A549 (cell line): ENCODE data around the gene PLCL1. TPM values are rescaled to one million over a fixed set of nuclear protein-coding genes. Genes with fewer than 3 reads are reported as not detected.

ENCODE experiments used
- ATAC-seq, 2 experiments: fragments of 200-7000 bp in 1 of 2; fragments of >200 bp in 1 of 2; cut with Nextera tagmentation in 1 of 2; cut with Tn5 transposase in 1 of 2; 3 replicates each; pipeline versions ENCODE4 v1.8.0 to v1.9.1; 2018 to 2020; ENCODE audit warnings: mild to moderate bottlenecking in 1 of 2, moderate library complexity in 1 of 2
- CTCF ChIA-PET: fragments of 300-600 bp; sonication (Branson Sonifier 250); formaldehyde crosslinking; extraction: SDS; loops from one replicate; lab custom pipeline; 2021; ENCODE audit warnings: antibody characterized with exemption, inconsistent platforms; lab: Yijun Ruan, JAX
- POLR2A ChIA-PET: fragments of 350-600 bp; formaldehyde crosslinking; extraction: SDS; loops from one replicate; lab custom pipeline; 2021; ENCODE audit warnings: antibody characterized with exemption, inconsistent platforms; lab: Yijun Ruan, JAX
- DNase-seq, 2 experiments: peaks; one replicate each; pipeline versions ENCODE4 v3.0.0 to v3.0.0-alpha.2; 2011 to 2016; ENCODE audit warnings: low read depth in 1 of 2, low spot score in 1 of 2
- FAIRE-seq: peaks from 2 replicates; lab custom pipeline; 2011; peaks lifted over from hg19 to GRCh38; lab: Jason Lieb, UNC
- H3K27ac ChIP-seq, 2 experiments: fragments of >200 bp; sonication (Bioruptor Twin); formaldehyde crosslinking; 3 replicates each; pipeline ENCODE4 v1.5.1; 2016 to 2017
- H3K4me1 ChIP-seq: fragments of >200 bp; sonication (Bioruptor Twin); formaldehyde crosslinking; 3 replicates; pipeline ENCODE4 v1.6.1; 2016
- H3K4me2 ChIP-seq: fragments of >200 bp; sonication (Bioruptor Twin); formaldehyde crosslinking; 3 replicates; pipeline ENCODE4 v1.6.1; 2016
- H3K4me3 ChIP-seq: fragments of >200 bp; sonication (Bioruptor Twin); formaldehyde crosslinking; 3 replicates; pipeline ENCODE4 v1.5.1; 2016
- H3K9me3 ChIP-seq: fragments of >200 bp; sonication (Bioruptor Twin); formaldehyde crosslinking; 3 replicates; pipeline ENCODE4 v1.6.1; 2016
- ATOH8 ChIP-seq: fragments of 250-450 bp; sonication (Bioruptor Pico); IDR thresholded peaks from 2 replicates; pipeline ENCODE4 v1.5.0; 2020; ENCODE audit warnings: low read depth, mild to moderate bottlenecking, moderate library complexity
- BHLHE40 ChIP-seq: IDR thresholded peaks from 2 replicates; pipeline ENCODE4 v1.6.1; 2012; ENCODE audit warnings: low read depth, low read length, inconsistent platforms
- CBX2 ChIP-seq: fragments of 200-600 bp; sonication (generic); IDR thresholded peaks from 2 replicates; pipeline ENCODE4 v1.6.1; 2016; ENCODE audit warnings: low read depth, mild to moderate bottlenecking, borderline replicate concordance
- CEBPB ChIP-seq, 2 experiments: fragments of >200 bp in 1 of 2; sonication (Bioruptor Twin) in 1 of 2; formaldehyde crosslinking in 1 of 2; IDR thresholded peaks; 2 replicates each; pipeline ENCODE4 v1.6.1; 2012 to 2016
- CHD2 ChIP-seq: fragments of 150-350 bp; IDR thresholded peaks from 2 replicates; pipeline ENCODE4 v1.6.1; 2014; ENCODE audit warnings: low read length; ENCODE audit not compliant: partially characterized antibody
- CHD4 ChIP-seq: fragments of 200-600 bp; sonication (generic); IDR thresholded peaks from 2 replicates; pipeline ENCODE4 v1.6.1; 2016; ENCODE audit warnings: antibody characterized with exemption, mild to moderate bottlenecking, borderline replicate concordance
- CTCF ChIP-seq: fragments of >200 bp; sonication (Bioruptor Twin); formaldehyde crosslinking; IDR thresholded peaks from 3 replicates; pipeline ENCODE4 v1.5.1; 2016
- EHF ChIP-seq: fragments of 250-450 bp; sonication (Bioruptor Pico); IDR thresholded peaks from 2 replicates; pipeline ENCODE4 v1.5.0; 2020; ENCODE audit warnings: mild to moderate bottlenecking
- EP300 ChIP-seq, 2 experiments: fragments of >200 bp; sonication (Bioruptor Twin); formaldehyde crosslinking; IDR thresholded peaks; 2 replicates in 1 of 2; 3 replicates in 1 of 2; pipeline ENCODE4 v1.6.1; 2016 to 2017
- ESRRA ChIP-seq: fragments of 150-350 bp; IDR thresholded peaks from 2 replicates; pipeline ENCODE4 v1.6.1; 2014; ENCODE audit warnings: mild to moderate bottlenecking, low read length, borderline replicate concordance
- FOSB ChIP-seq: fragments of 250-450 bp; sonication (Bioruptor Pico); IDR thresholded peaks from 2 replicates; pipeline ENCODE4 v1.5.0; 2020; ENCODE audit warnings: mild to moderate bottlenecking, moderate library complexity
- FOXS1 ChIP-seq: fragments of 250-450 bp; sonication (Bioruptor Pico); IDR thresholded peaks from 2 replicates; pipeline ENCODE4 v1.5.0; 2020; ENCODE audit warnings: mild to moderate bottlenecking, moderate library complexity
- GATA3 ChIP-seq: IDR thresholded peaks from 2 replicates; pipeline ENCODE4 v1.6.1; 2012; ENCODE audit warnings: borderline replicate concordance
- HDAC2 ChIP-seq: fragments of 200-600 bp; sonication (generic); IDR thresholded peaks from 2 replicates; pipeline ENCODE4 v1.6.1; 2016
- HEYL ChIP-seq: fragments of 250-450 bp; sonication (Bioruptor Pico); IDR thresholded peaks from 2 replicates; pipeline ENCODE4 v1.8.0; 2021; ENCODE audit warnings: mild to moderate bottlenecking, moderate library complexity
- JUNB ChIP-seq: fragments of >200 bp; sonication (Bioruptor Twin); formaldehyde crosslinking; IDR thresholded peaks from 2 replicates; pipeline ENCODE4 v1.6.1; 2016
- KDM1A ChIP-seq: fragments of 200-600 bp; sonication (generic); IDR thresholded peaks from 2 replicates; pipeline ENCODE4 v1.6.1; 2016; ENCODE audit warnings: low read depth, mild to moderate bottlenecking
- MAFK ChIP-seq: fragments of 450-650 bp; IDR thresholded peaks from 2 replicates; pipeline ENCODE4 v1.6.1; 2014; ENCODE audit not compliant: partially characterized antibody
- MAX ChIP-seq: IDR thresholded peaks from 2 replicates; pipeline ENCODE4 v1.6.1; 2012
- MAZ ChIP-seq: fragments of 150-350 bp; IDR thresholded peaks from 2 replicates; pipeline ENCODE4 v1.6.1; 2014; ENCODE audit warnings: antibody characterized with exemption, low read depth, low read length, borderline replicate concordance
- MYC ChIP-seq: IDR thresholded peaks from 2 replicates; pipeline ENCODE4 v1.6.1; 2012; ENCODE audit warnings: mild to moderate bottlenecking, inconsistent platforms, low read length, improper control_type of control experiment, borderline replicate concordance
- NFE2L2 ChIP-seq: fragments of 150-350 bp; conservative IDR thresholded peaks from 2 replicates; pipeline ENCODE4 v1.6.1; 2014; ENCODE audit warnings: low read length
- POLR2A ChIP-seq: IDR thresholded peaks from 2 replicates; pipeline ENCODE4 v1.6.1; 2012; ENCODE audit warnings: mild to moderate bottlenecking, low read length
- RAD21 ChIP-seq, 2 experiments: fragments of >200 bp in 1 of 2; sonication (Bioruptor Twin) in 1 of 2; formaldehyde crosslinking in 1 of 2; IDR thresholded peaks in 1 of 2; conservative IDR thresholded peaks in 1 of 2; 2 replicates in 1 of 2; 3 replicates in 1 of 2; pipeline ENCODE4 v1.6.1; 2012 to 2018; ENCODE audit warnings: inconsistent platforms in 1 of 2
- RARB ChIP-seq: fragments of 250-450 bp; sonication (Bioruptor Pico); IDR thresholded peaks from 2 replicates; pipeline ENCODE4 v1.8.0; 2021; ENCODE audit warnings: mild to moderate bottlenecking, moderate library complexity
- RCOR1 ChIP-seq: fragments of 150-350 bp; IDR thresholded peaks from 2 replicates; pipeline ENCODE4 v1.6.1; 2014; ENCODE audit warnings: antibody characterized with exemption, low read length, low read depth
- RNF2 ChIP-seq: fragments of 200-600 bp; sonication (generic); IDR thresholded peaks from 2 replicates; pipeline ENCODE4 v1.6.1; 2016; ENCODE audit warnings: low read depth, mild to moderate bottlenecking, antibody characterized with exemption, moderate library complexity, borderline replicate concordance
- SMC3 ChIP-seq: fragments of >200 bp; sonication (Bioruptor Twin); formaldehyde crosslinking; IDR thresholded peaks from 3 replicates; pipeline ENCODE4 v1.6.1; 2018; ENCODE audit warnings: inconsistent platforms
- TFCP2L1 ChIP-seq: fragments of 250-450 bp; sonication (Bioruptor Pico); IDR thresholded peaks from 2 replicates; pipeline ENCODE4 v1.5.0; 2021; ENCODE audit warnings: mild to moderate bottlenecking
- TP53 ChIP-seq: fragments of 250-450 bp; sonication (Bioruptor Pico); IDR thresholded peaks from 2 replicates; pipeline ENCODE4 v1.5.0; 2021; ENCODE audit warnings: mild to moderate bottlenecking, moderate library complexity
- WGBS: methylation state at CpG from one replicate; pipeline ENCODE4 v1.1.6; 2017; ENCODE audit errors: missing lambda C conversion rate; 5-methylcytosine and 5-hydroxymethylcytosine counted together
- polyA plus RNA-seq, 4 experiments: library from polyadenylated mRNA; depleted of rRNA in 3 of 4; stranded (reverse); fragments of >200 nt; fragmentation: RNase III in 1 of 4; extraction: RNeasy Plus Mini Kit Qiagen cat#74134 plus additional on column Dnase treatment in 1 of 4; gene quantifications; 2 replicates in 3 of 4; 3 replicates in 1 of 4; pipeline ENCODE4 v1.2.3, GENCODE V29; 2011 to 2017
- TF ChIP-seq, protein P1 (sequence below): IDR thresholded peaks from 2 replicates; pipeline ENCODE4 v1.6.1; 2012
- TF ChIP-seq, protein P2 (sequence below): fragments of >200 bp; sonication (Bioruptor Twin); formaldehyde crosslinking; IDR thresholded peaks from 2 replicates; pipeline ENCODE4 v1.6.1; 2016

PLCL1 gene
- polyA plus RNA-seq, 2 of the 4 experiments (the other 2 are of a cell fraction): 0.03 TPM

- TF ChIP-seq EP300 (IDR thresholded peaks at IDR 0.05): no peak
- no peak for TF ChIP-seq ATOH8 (CRISPR knock-in tag)
- no peak for TF ChIP-seq CBX2
- no peak for TF ChIP-seq MAFK
- no peak for TF ChIP-seq RAD21 (conservative IDR thresholded peaks at IDR 0.05 in 1 of 2, IDR thresholded peaks at IDR 0.05 in 1 of 2)
- TF ChIP-seq, all 56 proteins: peak for 0
Observed at GRCh38 chr2:197869041-197869440, 64.6 kb downstream of the PLCL1 start (continued).

DNA sequence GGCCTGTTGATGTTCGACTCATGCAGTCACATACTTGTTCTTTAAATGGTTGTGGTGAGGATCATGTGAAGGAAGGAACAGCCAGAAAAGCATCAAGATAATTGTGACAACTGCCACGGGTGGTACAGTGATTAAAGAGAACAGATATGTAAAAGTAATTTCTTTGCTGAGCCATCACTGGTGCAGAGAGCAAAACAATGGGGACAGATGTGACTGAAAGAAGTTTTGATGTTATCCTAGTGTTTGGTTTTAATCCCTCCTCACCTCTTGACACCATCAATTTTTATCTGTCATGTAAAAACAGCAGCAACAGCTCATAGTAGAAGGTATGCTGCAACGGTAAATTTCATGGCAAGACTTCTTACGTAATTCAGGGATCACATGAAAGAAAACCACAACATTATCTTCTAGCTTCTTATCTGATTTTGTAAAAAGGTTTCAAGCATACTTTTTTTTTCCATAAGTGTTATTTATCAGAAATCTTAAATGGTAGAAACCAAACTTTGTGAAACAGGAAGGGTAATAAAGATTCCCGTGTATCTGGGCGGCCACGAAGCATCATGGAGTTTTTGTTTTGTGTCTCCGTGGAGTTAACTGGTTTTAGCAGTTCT, 65.2 kb downstream of the PLCL1 start:
- ATAC-seq (no peak), DNase-seq (no peak), FAIRE-seq (no peak)
- TF ChIP-seq FOSB (CRISPR knock-in tag) (no peak), CHD2 (no peak), TFCP2L1 (CRISPR knock-in tag) (no peak), MYC (no peak), BHLHE40 (no peak), EP300 (IDR thresholded peaks at IDR 0.05) (no peak), JUNB (no peak), GATA3 (no peak), RARB (CRISPR knock-in tag) (no peak), MAX (no peak), NFE2L2 (no peak), HEYL (CRISPR knock-in tag) (no peak), ESRRA (no peak), RNF2 (no peak), EHF (no peak)
- Histone ChIP-seq H3K9me3 (no peaks in the 10 kb centered on the region), H3K4me3 (no peak overlapping the region), H3K4me1 (no peaks in the 10 kb centered on the region), H3K4me2 (no peak overlapping the region), H3K27ac (no peak overlapping the region)
- CTCF ChIA-PET: no interaction called here
- POLR2A ChIA-PET: no interaction called here
- WGBS: 62% methylated on average over 8 of the region's 8 CpGs

DNA sequence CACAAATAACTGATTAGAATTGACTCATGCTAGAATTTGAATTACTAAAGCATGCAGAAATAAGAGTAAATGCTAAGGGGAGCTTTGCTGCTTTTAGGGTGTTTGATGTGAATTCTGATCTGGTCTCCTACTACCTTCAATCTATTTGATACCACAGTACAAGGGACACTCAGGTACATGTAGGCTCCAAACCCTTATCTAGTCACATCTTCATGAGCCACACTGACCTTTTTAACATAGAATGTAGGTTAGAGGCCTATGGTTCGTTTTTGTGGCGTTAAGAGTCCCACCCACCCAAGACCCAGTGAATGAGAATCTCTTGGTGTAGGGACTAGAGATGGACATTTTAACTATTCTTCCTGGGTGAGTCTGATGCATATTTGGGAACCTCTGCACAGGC, 65.7 kb downstream of the PLCL1 start:
- no peak for FAIRE-seq
- TF ChIP-seq POLR2A (no peak), NFE2L2 (no peak), KDM1A (no peak), CBX2 (no peak), TP53 (CRISPR knock-in tag) (no peak), MAZ (no peak), CTCF (no peak), CEBPB (IDR thresholded peaks at IDR 0.05) (no peak), CHD4 (no peak), RNF2 (no peak), TFCP2L1 (CRISPR knock-in tag) (no peak), RCOR1 (no peak), SMC3 (no peak), FOXS1 (CRISPR knock-in tag) (no peak), HDAC2 (no peak)
- TF ChIP-seq, protein P1, sequence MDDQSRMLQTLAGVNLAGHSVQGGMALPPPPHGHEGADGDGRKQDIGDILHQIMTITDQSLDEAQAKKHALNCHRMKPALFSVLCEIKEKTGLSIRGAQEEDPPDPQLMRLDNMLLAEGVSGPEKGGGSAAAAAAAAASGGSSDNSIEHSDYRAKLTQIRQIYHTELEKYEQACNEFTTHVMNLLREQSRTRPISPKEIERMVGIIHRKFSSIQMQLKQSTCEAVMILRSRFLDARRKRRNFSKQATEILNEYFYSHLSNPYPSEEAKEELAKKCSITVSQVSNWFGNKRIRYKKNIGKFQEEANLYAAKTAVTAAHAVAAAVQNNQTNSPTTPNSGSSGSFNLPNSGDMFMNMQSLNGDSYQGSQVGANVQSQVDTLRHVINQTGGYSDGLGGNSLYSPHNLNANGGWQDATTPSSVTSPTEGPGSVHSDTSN: no peak
- TF ChIP-seq, protein P2, sequence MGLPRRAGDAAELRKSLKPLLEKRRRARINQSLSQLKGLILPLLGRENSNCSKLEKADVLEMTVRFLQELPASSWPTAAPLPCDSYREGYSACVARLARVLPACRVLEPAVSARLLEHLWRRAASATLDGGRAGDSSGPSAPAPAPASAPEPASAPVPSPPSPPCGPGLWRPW: no peak
- TF ChIP-seq, all 56 proteins: peak for 0
- ChIA-PET POLR2A (no interaction called here), CTCF (no interaction called here)
- Histone ChIP-seq H3K4me3 (no peak overlapping the region), H3K4me1 (no peaks in the 10 kb centered on the region), H3K9me3 (no peaks in the 10 kb centered on the region), H3K4me2 (no peak overlapping the region), H3K27ac (no peak overlapping the region)
- DNase-seq: no peak
- ATAC-seq: no peak
- 53% methylated on average over 2 of the region's 2 CpGs for WGBS
